K562 (cell line): ENCODE measurements around the gene SEBOX.

ENCODE experiments used
- E4F1 ChIP-seq: fragments of 250-450 bp; sonication (Bioruptor Pico); IDR thresholded peaks from 2 replicates; pipeline ENCODE4 v1.5.0; 2021; ENCODE audit warnings: mild to moderate bottlenecking, borderline replicate concordance
- ELF2 ChIP-seq: fragments of 250-450 bp; sonication (Bioruptor Pico); IDR thresholded peaks from 2 replicates; pipeline ENCODE4 v1.5.0; 2021; ENCODE audit warnings: mild to moderate bottlenecking
- FIP1L1 ChIP-seq: fragments of 200-400 bp; formaldehyde crosslinking; IDR thresholded peaks from 2 replicates; pipeline ENCODE4 v1.6.1; 2018; ENCODE audit warnings: mild to moderate bottlenecking, low read depth, low read length; ENCODE audit not compliant: poor library complexity, severe bottlenecking
- FOXJ2 ChIP-seq: fragments of 200-800 bp; sonication (Bioruptor generic); IDR thresholded peaks from 2 replicates; pipeline ENCODE4 v1.6.1; 2016; ENCODE audit warnings: missing genetic modification characterization, missing compliant biosample characterization
- NFRKB ChIP-seq: fragments of 450-650 bp; IDR thresholded peaks from 2 replicates; pipeline ENCODE4 v1.6.1; 2016; ENCODE audit warnings: low read depth
- RHOXF2B ChIP-seq: fragments of 250-450 bp; sonication (Bioruptor Pico); conservative IDR thresholded peaks from 2 replicates; pipeline ENCODE4 v1.5.1; 2021
- ZFX ChIP-seq: sonication (generic); formaldehyde crosslinking; IDR thresholded peaks from 2 replicates; pipeline ENCODE4 v1.8.0; 2022; ENCODE audit warnings: mild to moderate bottlenecking, missing genetic modification reagents, moderate library complexity
- ZNF184 ChIP-seq: sonication (generic); formaldehyde crosslinking; IDR thresholded peaks from 2 replicates; pipeline ENCODE4 v1.5.0; 2020; ENCODE audit warnings: missing genetic modification reagents

GRCh38 chr17:28327031-28327607, 37.9 kb downstream of the SEBOX start:
- no peak for TF ChIP-seq FOXJ2 (tag)
- TF ChIP-seq E4F1 = no peak
- no peak for TF ChIP-seq ELF2
- no peak for TF ChIP-seq NFRKB
- TF ChIP-seq FIP1L1 = no peak
- TF ChIP-seq ZFX (CRISPR knock-in tag) = no peak
- TF ChIP-seq RHOXF2B (CRISPR knock-in tag) = no peak
- no peak for TF ChIP-seq ZNF184
